AML-193 (cell line): ENCODE measurements around the gene DCPS.
A peak's percentile ranks its signal among the peaks of the same experiment; 100 is the strongest.
"Not testable (repeated sequence)": the region's sequence is repeated elsewhere in the genome, so short reads cannot be mapped to it uniquely, and the experiment has no call there.

Source experiments
- DNase-seq, 2 experiments: peaks; one replicate each; lab custom pipeline; 2025; lab: John Stamatoyannopoulos, UW

The DCPS gene

GRCh38 chr11:126384449-126385070 is 80.7 kb downstream of the DCPS start:
- no peak for DNase-seq

GRCh38 chr11:126385991-126386728 is 82.3 kb downstream of the DCPS start:
- DNase-seq: no peak

GRCh38 chr11:126386729-126387071 is 82.8 kb downstream of the DCPS start:
- DNase-seq: peak; percentile 64 to 70

GRCh38 chr11:126387857-126388256 is 84.0 kb downstream of the DCPS start:
- DNase-seq: no peak

- DNase-seq: no peak
Measured at GRCh38 chr11:126390272-126390867, 86.5 kb downstream of the DCPS start.

GRCh38 chr11:126391286-126391954 is 87.6 kb downstream of the DCPS start:
- DNase-seq: peak in 1 of 2 experiments; percentile 19

GRCh38 chr11:126391970-126392632 is 88.2 kb downstream of the DCPS start:
- peak; percentile 74 to 80 for DNase-seq

- peak; percentile 87 to 88 for DNase-seq
Measured at GRCh38 chr11:126392633-126393013, 88.8 kb downstream of the DCPS start.

GRCh38 chr11:126393143-126393542 is 89.3 kb downstream of the DCPS start:
- DNase-seq: no peak

GRCh38 chr11:126394036-126394435 is 90.2 kb downstream of the DCPS start:
- DNase-seq: no peak

GRCh38 chr11:126394634-126395072 is 90.8 kb downstream of the DCPS start:
- DNase-seq: not testable (repeated sequence)
